ENCODE data around the gene CCDC192. TPM values are rescaled to one million over a fixed set of nuclear protein-coding genes. Genes with fewer than 3 reads are reported as not detected.

Gene CCDC192
- total and polyA plus RNA-seq, 2 experiments from 2014 or later = 0.40 TPM; not detected in 1

- no peak for TF ChIP-seq ZNF462 (CRISPR knock-in tag; IDR thresholded peaks at IDR 0.05)
- no peak for TF ChIP-seq CREB1 (CRISPR knock-in tag; IDR thresholded peaks at IDR 0.05; ENCODE audit: low read depth)
Observed at GRCh38 chr5:127848098-127848497, 144.9 kb downstream of the CCDC192 start (continued).

- Histone ChIP-seq H3K27ac (ENCODE audit: low read depth) (no peak overlapping the region), H3K4me3 (no peak overlapping the region), H3K4me2 (no peak overlapping the region), H3F3A (replicated peaks; ENCODE audit: low read depth) (no peaks in the 10 kb centered on the region), H3K4me1 (ENCODE audit: insufficient read depth) (no peaks in the 10 kb centered on the region), H3K79me2 (replicated peaks; ENCODE audit: insufficient read depth) (no peaks in the 10 kb centered on the region), H3K27me3 (ENCODE audit: insufficient read depth) (no peaks in the 10 kb centered on the region), H4K20me1 (replicated peaks; ENCODE audit: insufficient read depth) (no peaks in the 10 kb centered on the region), H2AFZ (no peak overlapping the region), H3K36me3 (ENCODE audit: insufficient read depth) (no peaks in the 10 kb centered on the region), H3K9me2 (ENCODE audit: insufficient read depth) (no peaks in the 10 kb centered on the region)
- no peaks in the 10 kb centered on the region for H3K9me3 Mint-ChIP-seq
- H3K4me3 Mint-ChIP-seq = no peak overlapping the region
- H3K27me3 Mint-ChIP-seq (ENCODE audit: insufficient read depth, low read depth, poor library complexity) = no peaks in the 10 kb centered on the region
- TF ChIP-seq, protein P1, sequence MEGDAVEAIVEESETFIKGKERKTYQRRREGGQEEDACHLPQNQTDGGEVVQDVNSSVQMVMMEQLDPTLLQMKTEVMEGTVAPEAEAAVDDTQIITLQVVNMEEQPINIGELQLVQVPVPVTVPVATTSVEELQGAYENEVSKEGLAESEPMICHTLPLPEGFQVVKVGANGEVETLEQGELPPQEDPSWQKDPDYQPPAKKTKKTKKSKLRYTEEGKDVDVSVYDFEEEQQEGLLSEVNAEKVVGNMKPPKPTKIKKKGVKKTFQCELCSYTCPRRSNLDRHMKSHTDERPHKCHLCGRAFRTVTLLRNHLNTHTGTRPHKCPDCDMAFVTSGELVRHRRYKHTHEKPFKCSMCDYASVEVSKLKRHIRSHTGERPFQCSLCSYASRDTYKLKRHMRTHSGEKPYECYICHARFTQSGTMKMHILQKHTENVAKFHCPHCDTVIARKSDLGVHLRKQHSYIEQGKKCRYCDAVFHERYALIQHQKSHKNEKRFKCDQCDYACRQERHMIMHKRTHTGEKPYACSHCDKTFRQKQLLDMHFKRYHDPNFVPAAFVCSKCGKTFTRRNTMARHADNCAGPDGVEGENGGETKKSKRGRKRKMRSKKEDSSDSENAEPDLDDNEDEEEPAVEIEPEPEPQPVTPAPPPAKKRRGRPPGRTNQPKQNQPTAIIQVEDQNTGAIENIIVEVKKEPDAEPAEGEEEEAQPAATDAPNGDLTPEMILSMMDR (conservative IDR thresholded peaks at IDR 0.05; ENCODE audit: low read depth in 2 of 2) = no peak
- no peak for TF ChIP-seq EZH2phosphoT487 (IDR thresholded peaks at IDR 0.05; ENCODE audit: unreplicated experiment)
- ATAC-seq (no peak), DNase-seq (ENCODE audit: low spot score) (no peak)
- H3K4me1 Mint-ChIP-seq = peaks cover 3% of the 10 kb centered on the region
- H3K36me3 Mint-ChIP-seq (ENCODE audit: low read depth) = no peaks in the 10 kb centered on the region
- no peak overlapping the region for H3K27ac Mint-ChIP-seq
Observed at GRCh38 chr5:127849408-127849807, 146.2 kb downstream of the CCDC192 start.
